GM20431 (cell line): ENCODE results near the gene DPP6.
"Not testable (repeated sequence)": the region's sequence is repeated elsewhere in the genome, so short reads cannot be mapped to it uniquely, and the experiment has no call there.

Source experiments
- in situ Hi-C: fragments of 300-500 bp; cut with MseI, MboI; formaldehyde crosslinking; loops from one replicate; pipeline ENCODE4 v1.15.0; 2020; ENCODE audit warnings: low sequenced_read_pairs; ENCODE audit not compliant: unreplicated experiment

The DPP6 gene

GRCh38 chr7:154638286-154638685, 586.1 kb downstream of the DPP6 start:
- in situ Hi-C loops = no loop called here

GRCh38 chr7:154640266-154640865, 588.2 kb downstream of the DPP6 start:
- in situ Hi-C loops = no loop called here

- in situ Hi-C loops = no loop called here
Measured at GRCh38 chr7:154640917-154641316, 588.7 kb downstream of the DPP6 start.

- in situ Hi-C loops = no loop called here
Measured at GRCh38 chr7:154644366-154644765, 592.2 kb downstream of the DPP6 start.

- in situ Hi-C loops = no loop called here
Measured at GRCh38 chr7:154646126-154647013, 594.2 kb downstream of the DPP6 start.

GRCh38 chr7:154647625-154648024, 595.4 kb downstream of the DPP6 start:
- in situ Hi-C loops = no loop called here

- in situ Hi-C loops = no loop called here
Measured at GRCh38 chr7:154649015-154649414, 596.8 kb downstream of the DPP6 start.

GRCh38 chr7:154649434-154649833, 597.2 kb downstream of the DPP6 start:
- in situ Hi-C loops = no loop called here

- in situ Hi-C loops = no loop called here
Measured at GRCh38 chr7:154650275-154650674, 598.1 kb downstream of the DPP6 start.

- in situ Hi-C loops = no loop called here
Measured at GRCh38 chr7:154651501-154651900, 599.3 kb downstream of the DPP6 start.

GRCh38 chr7:154652564-154652963, 600.4 kb downstream of the DPP6 start:
- in situ Hi-C loops = no loop called here

- in situ Hi-C loops = no loop called here
Measured at GRCh38 chr7:154653281-154653680, 601.1 kb downstream of the DPP6 start.

- in situ Hi-C loops = no loop called here
Measured at GRCh38 chr7:154656618-154657017, 604.4 kb downstream of the DPP6 start.

- in situ Hi-C loops = no loop called here
Measured at GRCh38 chr7:154666768-154667167, 614.6 kb downstream of the DPP6 start.

GRCh38 chr7:154672659-154673415, 620.6 kb downstream of the DPP6 start:
- in situ Hi-C loops = no loop called here

- in situ Hi-C loops = no loop called here
Measured at GRCh38 chr7:154674191-154674590, 622.0 kb downstream of the DPP6 start.

- in situ Hi-C loops = no loop called here
Measured at GRCh38 chr7:154675560-154675959, 623.4 kb downstream of the DPP6 start.

GRCh38 chr7:154676033-154676421, 623.8 kb downstream of the DPP6 start:
- in situ Hi-C loops = not testable (repeated sequence)

GRCh38 chr7:154676422-154677073, 624.4 kb downstream of the DPP6 start:
- in situ Hi-C loops = no loop called here

- in situ Hi-C loops = no loop called here
Measured at GRCh38 chr7:154677454-154677853, 625.3 kb downstream of the DPP6 start.
